ENCODE results near the gene SLC32A1.

Gene SLC32A1

DNA sequence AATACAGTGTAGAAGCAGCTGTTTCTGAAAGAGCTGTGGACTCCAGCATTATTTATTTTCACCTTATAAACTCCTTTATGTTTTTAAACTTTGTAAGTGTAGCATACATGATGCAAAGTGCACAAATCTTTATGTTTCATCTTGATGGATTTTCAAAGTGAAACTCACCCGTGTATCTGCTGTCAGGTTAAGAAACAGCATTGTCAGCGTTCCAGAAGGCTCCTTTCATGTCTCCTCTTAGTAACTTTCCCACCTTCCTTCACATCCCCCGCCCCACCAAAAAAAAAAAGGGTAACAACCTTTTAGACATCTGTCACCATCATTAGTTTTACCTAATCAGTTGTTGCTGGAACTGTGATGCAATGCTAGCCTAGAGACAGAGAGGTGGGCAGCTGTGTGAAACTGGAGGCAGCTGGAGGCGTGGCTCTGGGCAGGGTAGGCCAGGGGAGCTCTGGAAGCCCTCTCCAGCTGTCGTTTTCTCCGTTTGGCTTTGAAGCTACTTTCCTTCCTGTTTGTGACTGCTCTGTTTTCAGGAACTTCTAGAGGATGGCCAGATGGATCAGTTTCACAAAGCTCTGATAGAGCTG lies 31.1 kb downstream of the SLC32A1 start:
- DNase-seq = no peak

DNA sequence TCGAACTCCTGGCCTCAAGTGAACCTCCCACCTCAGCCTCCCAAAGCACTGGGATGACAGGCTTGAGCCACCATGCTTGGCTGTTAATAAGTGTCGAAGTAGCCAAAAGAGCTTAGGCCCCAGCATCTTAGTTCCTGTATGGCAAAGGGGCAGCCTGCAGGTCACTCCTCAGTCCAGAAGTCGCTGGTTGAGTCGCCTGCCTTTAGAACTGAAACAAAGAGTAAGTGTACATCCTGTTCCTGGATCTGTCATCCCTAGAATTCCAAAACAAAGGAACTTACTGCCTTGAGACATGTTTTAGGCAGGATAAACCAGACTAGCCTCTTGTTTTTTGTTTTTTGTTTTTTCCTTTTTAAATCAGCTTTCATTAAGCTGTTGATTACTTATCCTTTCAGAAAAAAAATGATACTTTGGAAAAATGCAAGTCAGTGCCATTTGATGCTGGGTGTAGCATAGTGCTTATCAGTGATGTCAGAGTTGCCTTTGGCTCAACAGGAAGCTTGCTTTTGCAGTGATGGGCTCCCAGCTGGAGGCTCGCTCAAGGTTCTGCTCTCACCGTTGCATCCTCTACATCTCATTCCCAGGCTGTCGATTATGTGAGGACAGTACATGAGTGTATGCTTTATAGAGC lies 33.0 kb downstream of the SLC32A1 start:
- DNase-seq = no peak

DNA sequence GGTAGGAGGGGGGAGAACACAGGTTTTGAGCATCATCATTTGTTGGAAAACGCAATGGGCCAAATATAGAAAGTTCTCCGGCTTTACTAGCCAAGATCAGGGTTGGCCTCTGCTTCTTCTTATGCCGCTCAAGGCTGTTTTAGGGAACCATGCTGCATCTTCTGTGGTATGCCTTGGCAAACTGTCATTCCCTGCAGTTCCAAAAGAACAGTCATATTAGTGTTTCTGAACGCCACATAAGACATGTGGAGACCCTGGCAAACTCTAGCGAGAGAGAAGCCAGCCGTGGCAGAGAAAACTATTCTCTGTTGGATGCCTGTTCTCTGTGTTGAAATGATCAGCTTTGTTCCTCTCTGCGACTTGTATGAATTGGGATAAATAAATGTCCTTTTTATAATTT lies 34.8 kb downstream of the SLC32A1 start:
- no peak for DNase-seq

DNA sequence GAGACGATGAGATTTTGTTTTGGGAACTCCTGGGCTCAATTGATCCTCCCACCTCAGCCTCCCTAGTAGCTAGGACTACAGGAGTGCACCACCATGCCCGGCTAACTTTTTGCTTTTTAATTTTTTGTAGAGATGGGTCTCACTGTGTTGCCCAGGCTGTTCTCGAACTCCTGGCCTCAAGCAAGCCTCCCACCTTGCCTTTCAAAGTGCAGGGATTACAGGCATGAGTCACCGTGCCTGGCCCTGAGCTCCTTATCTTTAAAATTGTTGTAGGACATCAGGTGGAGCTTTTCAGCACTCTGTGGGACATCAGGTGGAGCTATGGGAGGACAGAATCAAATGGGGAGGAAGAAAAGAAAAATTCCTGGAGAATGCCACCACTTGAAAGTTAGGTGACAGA lies 36.7 kb downstream of the SLC32A1 start:
- DNase-seq = no peak

DNA sequence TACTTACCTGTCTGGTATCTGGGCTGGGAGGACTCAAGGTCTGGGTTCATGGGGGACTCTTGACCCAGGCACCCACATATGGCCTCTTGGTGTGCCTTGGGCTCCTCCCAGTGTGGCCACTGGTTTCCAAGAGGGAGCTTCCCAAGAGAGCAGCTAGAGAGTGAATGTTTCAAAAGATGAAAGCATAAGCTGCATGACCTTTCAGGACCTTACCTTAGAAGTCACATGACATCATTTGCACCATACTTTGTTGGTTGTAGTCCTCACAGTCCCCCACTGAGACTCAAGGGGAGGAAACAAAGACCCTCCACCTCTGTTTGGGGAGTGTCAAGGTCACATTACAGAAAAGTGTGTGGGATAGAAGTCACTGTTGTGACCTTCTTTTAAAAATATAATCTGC lies 37.9 kb downstream of the SLC32A1 start:
- DNase-seq = no peak

DNA sequence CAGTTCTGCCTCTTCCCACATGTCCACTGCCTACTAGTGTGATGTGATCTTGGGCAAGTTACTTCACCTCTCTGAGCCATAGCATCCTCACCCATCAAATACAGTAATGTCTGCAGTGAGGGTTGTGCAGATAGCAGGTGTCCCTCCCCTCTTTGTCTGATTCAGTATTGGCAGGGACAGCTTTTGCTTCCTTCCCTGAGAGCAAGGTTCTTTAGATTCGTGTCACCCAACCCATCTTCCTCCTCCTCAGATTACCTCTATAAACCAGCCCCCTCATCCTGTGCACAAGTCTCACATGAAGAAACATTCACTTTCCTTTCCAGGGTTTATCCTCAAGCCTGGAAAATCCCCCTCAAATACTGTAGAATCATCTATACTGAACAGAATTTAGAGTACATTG lies 39.3 kb downstream of the SLC32A1 start:
- no peak for DNase-seq

DNA sequence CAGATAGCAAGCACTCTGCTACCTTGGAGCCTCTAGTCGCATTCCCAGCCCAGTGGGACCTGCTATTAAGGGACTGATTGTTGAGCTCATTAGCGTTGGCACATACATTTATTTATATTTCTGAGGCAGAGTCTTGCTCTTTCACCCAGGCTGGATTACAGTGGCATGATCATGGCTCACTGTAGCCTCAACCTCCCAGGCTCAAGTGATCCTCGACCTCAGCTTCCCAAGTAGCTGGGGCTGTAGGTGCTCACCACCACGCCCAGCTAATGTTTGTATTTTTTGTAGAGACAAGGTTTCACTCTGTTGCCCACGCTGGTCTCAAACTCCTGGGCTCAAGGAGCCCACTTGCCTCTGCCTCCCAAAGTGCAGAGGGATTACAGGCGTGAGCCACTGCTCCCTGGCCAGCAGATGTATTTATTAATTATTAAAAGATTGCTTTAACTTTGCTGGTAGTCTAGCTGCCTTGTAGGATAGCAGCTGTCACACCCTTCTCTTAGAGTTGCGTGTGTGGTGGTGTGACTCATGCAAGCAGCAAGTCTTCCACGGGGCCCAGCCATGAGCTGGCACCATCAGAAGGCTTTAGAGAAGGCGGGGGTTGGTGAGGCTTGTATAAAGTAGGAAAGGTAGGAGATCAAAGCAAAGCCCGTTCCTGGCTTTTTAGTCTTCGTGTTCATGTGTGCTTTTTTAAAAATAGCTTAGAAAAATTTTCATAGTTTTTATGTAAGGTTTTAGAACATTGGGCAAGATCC lies 40.5 kb downstream of the SLC32A1 start:
- no peak for DNase-seq

DNA sequence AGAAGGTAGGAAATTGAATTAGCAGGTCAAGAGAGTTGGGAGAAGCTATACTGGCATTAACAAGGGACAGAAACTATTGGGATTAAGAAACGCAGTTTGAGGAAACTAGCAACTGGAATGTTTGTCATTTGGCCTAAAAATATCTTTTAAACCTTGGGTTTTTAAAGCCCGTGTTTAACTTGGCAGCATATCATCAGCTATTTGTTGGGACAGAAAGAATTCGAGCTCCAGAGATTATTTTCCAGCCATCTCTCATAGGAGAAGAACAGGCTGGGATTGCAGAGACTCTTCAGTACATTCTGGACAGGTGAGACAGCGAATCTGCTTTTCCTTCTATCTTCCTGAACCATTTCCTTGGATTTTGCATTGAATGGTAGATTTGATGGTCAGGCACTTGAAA lies 41.8 kb downstream of the SLC32A1 start:
- no peak for DNase-seq

DNA sequence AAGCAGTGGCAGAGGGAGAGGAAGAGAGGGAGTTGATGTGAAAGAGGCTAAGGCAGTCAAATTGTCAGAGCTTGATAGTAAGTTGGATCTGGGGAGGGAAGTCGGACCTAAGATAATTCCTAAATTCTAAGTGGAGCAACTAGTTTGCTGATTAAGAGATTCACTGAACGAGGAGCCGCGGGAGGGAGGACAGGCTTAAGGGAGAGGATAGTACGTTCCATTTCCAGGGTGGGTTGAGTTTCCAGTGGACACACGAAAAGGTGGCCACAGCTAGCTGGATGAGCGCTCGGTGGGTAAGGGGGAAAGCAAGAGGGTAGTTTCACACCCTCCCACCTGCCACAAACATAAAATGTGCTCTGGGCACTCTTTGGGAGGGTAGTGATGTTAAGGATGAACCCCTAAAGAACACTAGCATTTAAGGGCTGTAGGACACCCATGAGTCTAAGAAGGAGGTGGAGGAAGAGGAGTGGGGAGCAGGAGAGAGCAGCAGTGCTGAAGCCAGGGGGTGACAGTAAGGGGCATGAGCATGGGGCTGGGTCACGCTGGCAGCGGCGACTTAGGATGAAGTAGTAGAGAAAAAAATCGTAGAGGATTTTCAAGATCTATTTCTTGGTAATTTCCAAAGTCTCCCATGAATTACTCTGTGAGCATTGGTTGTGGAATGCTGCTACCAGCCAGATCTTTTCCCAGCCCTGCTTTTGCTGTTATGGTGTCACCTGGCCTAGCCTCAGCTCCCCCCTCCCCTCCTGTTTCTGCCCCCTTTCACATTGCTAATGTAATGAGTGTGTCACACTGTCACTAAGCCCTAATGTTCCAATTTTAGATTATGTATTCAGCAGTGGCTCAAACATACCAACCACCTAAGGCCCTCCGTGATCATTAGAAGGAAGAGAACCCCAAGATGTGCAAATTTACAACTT lies 45.4 kb downstream of the SLC32A1 start:
- DNase-seq = no peak

DNA sequence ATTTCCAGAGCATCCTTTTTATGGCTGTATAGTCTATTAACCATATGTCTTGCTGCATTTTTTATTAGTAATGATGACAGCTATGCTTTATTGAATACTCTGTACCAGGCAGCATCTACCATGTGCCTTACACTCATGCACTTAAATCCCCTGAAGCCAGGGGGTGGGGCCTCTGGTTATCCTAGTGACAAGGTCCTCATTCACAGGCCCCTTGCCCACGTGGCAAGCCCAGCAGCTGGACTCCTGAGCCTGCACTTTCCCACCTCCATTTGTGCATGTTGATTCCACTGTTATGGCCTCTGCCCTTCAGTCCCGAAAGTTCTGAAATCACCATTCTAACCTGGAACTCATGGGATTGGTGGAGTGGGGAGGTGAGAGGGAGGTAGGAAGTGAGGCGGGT lies 46.3 kb downstream of the SLC32A1 start:
- DNase-seq = no peak

DNA sequence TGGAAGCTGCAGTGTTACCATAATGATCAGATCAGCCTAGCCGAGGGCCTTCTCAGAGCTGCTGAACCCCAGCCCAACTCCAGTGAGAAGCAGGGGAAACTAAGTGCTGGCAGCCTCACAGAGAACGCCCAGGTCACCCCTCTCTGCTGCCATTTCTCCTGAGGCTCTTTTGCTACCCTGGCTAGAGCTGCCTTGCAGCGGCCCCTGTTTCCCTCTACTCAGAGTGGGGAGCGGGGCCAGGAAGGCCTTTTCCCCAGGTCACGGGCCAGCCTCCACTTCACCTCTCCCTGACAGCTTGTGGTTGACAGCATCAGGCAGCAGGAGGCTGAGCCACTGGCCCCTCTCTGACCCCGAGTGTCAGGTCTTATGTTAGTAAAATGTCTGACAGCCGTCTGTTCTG lies 46.7 kb downstream of the SLC32A1 start:
- no peak for DNase-seq

DNA sequence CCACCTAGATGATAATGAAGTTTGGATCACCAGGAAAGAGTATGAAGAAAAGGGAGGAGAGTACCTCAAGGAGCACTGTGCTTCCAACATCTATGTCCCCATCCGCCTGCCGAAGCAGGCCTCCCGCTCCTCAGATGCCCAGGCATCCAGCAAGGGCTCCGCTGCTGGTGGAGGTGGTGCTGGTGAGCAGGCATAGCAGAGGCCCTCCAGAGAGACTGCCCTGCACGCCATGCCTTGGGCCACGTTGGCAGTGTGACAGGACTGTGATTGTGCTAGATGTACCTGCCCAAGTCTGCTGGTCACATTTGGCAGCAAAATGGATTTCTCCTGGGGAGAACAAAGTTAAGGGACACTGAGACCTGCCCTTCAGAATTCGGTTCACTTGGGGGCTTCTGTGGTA lies 47.3 kb downstream of the SLC32A1 start:
- no peak for DNase-seq

DNA sequence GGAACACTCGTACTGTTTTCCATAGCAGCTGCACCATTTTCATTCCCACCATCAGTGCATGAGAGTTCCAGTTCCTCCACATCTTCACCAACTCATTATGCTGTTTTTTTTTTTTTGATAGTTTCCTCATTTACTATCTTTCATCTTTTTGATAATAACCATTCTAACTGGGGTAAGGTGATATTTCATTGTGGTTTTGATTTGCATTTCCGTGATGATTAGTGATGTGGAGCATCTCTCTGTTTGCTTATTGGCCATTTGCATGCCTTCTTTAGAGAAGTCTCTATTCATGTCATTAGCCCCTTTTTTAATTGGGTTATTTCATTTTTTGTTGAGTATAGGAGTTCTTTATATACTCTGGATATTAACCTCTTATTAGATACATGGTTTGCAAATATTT lies 49.9 kb downstream of the SLC32A1 start:
- no peak for DNase-seq

DNA sequence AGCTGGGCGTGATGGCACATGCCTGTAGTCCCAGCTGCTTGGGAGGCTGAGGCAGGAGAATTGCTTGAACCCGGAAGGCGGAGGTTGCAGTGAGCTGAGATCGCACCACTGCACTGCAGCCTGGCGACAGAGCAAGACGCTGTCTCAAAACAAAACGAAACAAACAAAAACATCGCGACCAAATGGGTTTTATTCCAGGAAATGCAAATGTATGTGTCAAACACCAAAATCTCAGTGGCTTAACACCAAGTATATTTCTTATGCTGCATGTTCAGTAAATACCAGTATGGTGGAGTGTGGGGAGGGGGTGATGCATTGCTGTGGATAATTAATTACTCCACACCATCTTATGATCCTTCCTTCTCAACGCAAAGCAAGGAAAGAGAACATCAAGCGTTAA lies 52.1 kb downstream of the SLC32A1 start:
- no peak for DNase-seq
